ENCODE results near the gene LAMB3. TPM values are rescaled to one million over a fixed set of nuclear protein-coding genes. Genes with fewer than 3 reads are reported as not detected.

The LAMB3 gene
- polyA plus RNA-seq, 1 donor (not counting 4 experiments of a cell fraction or from before 2014, with no cell fraction given) = 659 TPM

DNA sequence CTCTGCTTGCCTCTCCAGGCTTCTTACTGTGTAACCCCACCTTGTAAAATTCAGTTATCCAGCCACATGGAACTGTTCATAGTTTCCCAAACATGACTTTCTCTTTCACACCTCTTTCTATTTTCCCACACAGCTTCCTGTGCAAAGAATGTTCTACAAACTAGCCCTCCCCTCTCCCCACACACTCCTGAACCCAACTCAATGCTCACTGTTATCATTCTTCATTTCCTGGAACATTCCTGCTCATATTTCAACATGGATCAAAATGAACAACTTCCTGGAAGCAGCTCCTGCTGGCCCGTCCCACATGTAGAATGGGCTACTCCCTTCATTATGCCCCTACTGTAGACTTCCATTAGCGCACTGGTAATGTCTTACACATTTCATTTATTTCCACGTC, 44.9 kb upstream of the LAMB3 start:
- Histone ChIP-seq H4K20me1 (ENCODE audit: control insufficient read depth, extremely low read depth, insufficient read depth, low read length) (no peaks in the 10 kb centered on the region), H3K27me3 (ENCODE audit: control insufficient read depth, extremely low read depth, insufficient read depth, low read length) (no peaks in the 10 kb centered on the region), H3K9ac (ENCODE audit: control insufficient read depth, extremely low read depth, insufficient read depth, low read length) (no peak overlapping the region), H3K79me2 (ENCODE audit: control insufficient read depth, insufficient read depth, low read length) (no peaks in the 10 kb centered on the region), H2AFZ (ENCODE audit: control insufficient read depth, low read length) (peak overlapping the region; percentile 18), H3K36me3 (ENCODE audit: control insufficient read depth in 2 of 2, extremely low read depth in 1 of 2, insufficient read depth in 2 of 2, low read length in 2 of 2) (no peaks in the 10 kb centered on the region), H3K4me1 (ENCODE audit: control insufficient read depth, extremely low read depth, insufficient read depth, low read length) (peaks cover 17% of the 10 kb centered on the region), H3K4me2 (ENCODE audit: control insufficient read depth, extremely low read depth, insufficient read depth, low read depth, low read length) (no peak overlapping the region), H3K9me3 (ENCODE audit: control insufficient read depth, low read depth, low read length) (no peaks in the 10 kb centered on the region), H3K27ac (ENCODE audit: control insufficient read depth, insufficient read depth, low read length) (no peak overlapping the region), H3K4me3 (ENCODE audit: control insufficient read depth in 2 of 3, extremely low read depth in 1 of 3, insufficient read depth in 2 of 3, low read depth in 1 of 3, low read length in 3 of 3) (no peak overlapping the region), H3K9me1 (ENCODE audit: control insufficient read depth, extremely low read depth, insufficient read depth, low read length) (no peaks in the 10 kb centered on the region)
- no peak for TF ChIP-seq EZH2 (IDR thresholded peaks at IDR 0.05; ENCODE audit: low read length)
- DNase-seq (ENCODE audit: low read depth, low spot score) (no peak), FAIRE-seq (peak; percentile 34)
- dilution Hi-C loops (cut with MboI; ENCODE audit: extremely low pct_ligation_motif_present, low sequenced_read_pairs) = no loop called here

DNA sequence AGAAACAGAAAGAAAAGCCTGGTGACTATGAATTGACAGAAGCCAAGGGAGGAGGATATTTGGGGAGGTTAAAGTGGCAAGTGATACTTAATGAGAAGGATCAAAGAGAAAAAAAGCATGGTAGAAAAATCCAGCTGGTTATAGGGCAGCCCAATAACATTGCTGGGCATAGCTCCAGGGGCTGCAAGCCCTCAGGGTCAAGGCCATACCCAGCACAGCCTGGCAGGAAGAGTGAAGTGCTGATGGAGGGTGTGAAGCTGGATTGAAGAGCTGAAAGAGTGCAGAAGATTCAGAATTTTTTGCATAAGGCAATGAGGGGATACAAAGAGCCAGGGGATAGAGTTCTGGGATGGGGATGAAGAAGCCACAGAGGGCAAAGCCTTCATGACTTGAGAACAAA, 44.4 kb upstream of the LAMB3 start:
- H3K9ac ChIP-seq (ENCODE audit: control insufficient read depth, extremely low read depth, insufficient read depth, low read length) = no peak overlapping the region
- no peaks in the 10 kb centered on the region for H3K27me3 ChIP-seq (ENCODE audit: control insufficient read depth, extremely low read depth, insufficient read depth, low read length)
- DNase-seq (ENCODE audit: low read depth, low spot score) (no peak), FAIRE-seq (peak; percentile 48)
- no peak for TF ChIP-seq EZH2 (IDR thresholded peaks at IDR 0.05; ENCODE audit: low read length)
- TF ChIP-seq, protein P1, sequence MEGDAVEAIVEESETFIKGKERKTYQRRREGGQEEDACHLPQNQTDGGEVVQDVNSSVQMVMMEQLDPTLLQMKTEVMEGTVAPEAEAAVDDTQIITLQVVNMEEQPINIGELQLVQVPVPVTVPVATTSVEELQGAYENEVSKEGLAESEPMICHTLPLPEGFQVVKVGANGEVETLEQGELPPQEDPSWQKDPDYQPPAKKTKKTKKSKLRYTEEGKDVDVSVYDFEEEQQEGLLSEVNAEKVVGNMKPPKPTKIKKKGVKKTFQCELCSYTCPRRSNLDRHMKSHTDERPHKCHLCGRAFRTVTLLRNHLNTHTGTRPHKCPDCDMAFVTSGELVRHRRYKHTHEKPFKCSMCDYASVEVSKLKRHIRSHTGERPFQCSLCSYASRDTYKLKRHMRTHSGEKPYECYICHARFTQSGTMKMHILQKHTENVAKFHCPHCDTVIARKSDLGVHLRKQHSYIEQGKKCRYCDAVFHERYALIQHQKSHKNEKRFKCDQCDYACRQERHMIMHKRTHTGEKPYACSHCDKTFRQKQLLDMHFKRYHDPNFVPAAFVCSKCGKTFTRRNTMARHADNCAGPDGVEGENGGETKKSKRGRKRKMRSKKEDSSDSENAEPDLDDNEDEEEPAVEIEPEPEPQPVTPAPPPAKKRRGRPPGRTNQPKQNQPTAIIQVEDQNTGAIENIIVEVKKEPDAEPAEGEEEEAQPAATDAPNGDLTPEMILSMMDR (optimal IDR thresholded peaks at IDR 0.05 in 1 of 3, IDR thresholded peaks at IDR 0.05 in 1 of 3, conservative IDR thresholded peaks at IDR 0.05 in 1 of 3; ENCODE audit: extremely low read depth in 1 of 3, insufficient read depth in 2 of 3, low read length in 3 of 3) = no peak
- peaks cover 19% of the 10 kb centered on the region for H3K4me1 ChIP-seq (ENCODE audit: control insufficient read depth, extremely low read depth, insufficient read depth, low read length)
- no peaks in the 10 kb centered on the region for H3K9me3 ChIP-seq (ENCODE audit: control insufficient read depth, low read depth, low read length)
- no peak overlapping the region for H3K27ac ChIP-seq (ENCODE audit: control insufficient read depth, insufficient read depth, low read length)
- no peaks in the 10 kb centered on the region for H3K79me2 ChIP-seq (ENCODE audit: control insufficient read depth, insufficient read depth, low read length)
- no peak overlapping the region for H3K4me2 ChIP-seq (ENCODE audit: control insufficient read depth, extremely low read depth, insufficient read depth, low read depth, low read length)
- H2AFZ ChIP-seq (ENCODE audit: control insufficient read depth, low read length) = no peak overlapping the region
- no peaks in the 10 kb centered on the region for H4K20me1 ChIP-seq (ENCODE audit: control insufficient read depth, extremely low read depth, insufficient read depth, low read length)
- dilution Hi-C loops (cut with MboI; ENCODE audit: extremely low pct_ligation_motif_present, low sequenced_read_pairs) = no loop called here
- H3K9me1 ChIP-seq (ENCODE audit: control insufficient read depth, extremely low read depth, insufficient read depth, low read length) = no peaks in the 10 kb centered on the region
- H3K36me3 ChIP-seq (ENCODE audit: control insufficient read depth in 2 of 2, extremely low read depth in 1 of 2, insufficient read depth in 2 of 2, low read length in 2 of 2) = no peaks in the 10 kb centered on the region
- no peak overlapping the region for H3K4me3 ChIP-seq (ENCODE audit: control insufficient read depth in 2 of 3, extremely low read depth in 1 of 3, insufficient read depth in 2 of 3, low read depth in 1 of 3, low read length in 3 of 3)

Measured in keratinocyte (primary cell).